HG03108 (cell line): Measurements from ENCODE around the gene ZC3H4.
"Not testable (repeated sequence)": the region's sequence is repeated elsewhere in the genome, so short reads cannot be mapped to it uniquely, and the experiment has no call there.

Source experiments
- ATAC-seq: cut with Tn5 transposase; IDR thresholded peaks from one replicate; pipeline ENCODE4 v1.9.1; 2021; ENCODE audit warnings: moderate library complexity; ENCODE audit not compliant: unreplicated experiment

ZC3H4 gene

DNA sequence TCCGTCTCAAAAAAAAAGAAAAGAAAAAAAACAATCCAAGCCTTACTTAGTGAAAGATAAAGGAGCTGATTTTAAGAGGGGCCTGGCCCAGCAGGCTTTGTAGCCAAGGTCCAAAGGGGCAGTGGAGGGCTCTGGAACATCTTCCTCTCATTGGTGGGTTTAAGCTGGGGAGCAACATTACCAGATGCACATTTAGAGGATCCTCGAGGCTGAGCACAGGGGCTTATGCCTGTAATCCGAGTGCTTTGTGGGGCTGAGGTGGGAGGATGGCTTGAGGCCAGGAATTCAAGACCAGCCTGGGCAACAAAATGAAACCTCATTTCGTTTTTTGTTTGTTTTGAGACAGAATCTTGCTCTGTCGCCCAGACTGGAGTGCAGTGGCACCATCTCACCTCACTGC, 57.2 kb downstream of the ZC3H4 start:
- no peak for ATAC-seq

DNA sequence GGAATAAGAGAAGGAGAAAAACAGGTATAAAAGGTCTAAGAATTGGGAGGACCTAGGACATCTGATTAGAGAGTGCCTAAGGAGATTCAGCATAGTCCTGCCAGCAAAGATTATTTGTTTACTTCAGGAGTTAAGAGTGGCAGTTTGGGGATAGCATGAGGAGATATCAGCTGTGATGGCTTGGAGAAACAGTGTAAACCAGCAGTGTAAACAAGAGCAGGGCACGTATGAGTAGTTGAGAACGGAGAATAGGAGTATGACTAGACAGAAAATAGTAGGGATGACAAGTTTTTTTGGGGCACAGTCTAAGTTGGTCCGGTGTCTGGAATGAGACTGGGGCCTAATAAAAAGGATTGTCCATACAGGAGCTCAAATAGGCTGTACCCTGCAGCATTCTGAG, 63.0 kb downstream of the ZC3H4 start:
- ATAC-seq: not testable (repeated sequence)

GRCh38 chr19:47049307-47049700, 64.3 kb downstream of the ZC3H4 start:
- ATAC-seq: no peak

GRCh38 chr19:47047763-47048405, 65.7 kb downstream of the ZC3H4 start:
- peak; percentile 45 for ATAC-seq

DNA sequence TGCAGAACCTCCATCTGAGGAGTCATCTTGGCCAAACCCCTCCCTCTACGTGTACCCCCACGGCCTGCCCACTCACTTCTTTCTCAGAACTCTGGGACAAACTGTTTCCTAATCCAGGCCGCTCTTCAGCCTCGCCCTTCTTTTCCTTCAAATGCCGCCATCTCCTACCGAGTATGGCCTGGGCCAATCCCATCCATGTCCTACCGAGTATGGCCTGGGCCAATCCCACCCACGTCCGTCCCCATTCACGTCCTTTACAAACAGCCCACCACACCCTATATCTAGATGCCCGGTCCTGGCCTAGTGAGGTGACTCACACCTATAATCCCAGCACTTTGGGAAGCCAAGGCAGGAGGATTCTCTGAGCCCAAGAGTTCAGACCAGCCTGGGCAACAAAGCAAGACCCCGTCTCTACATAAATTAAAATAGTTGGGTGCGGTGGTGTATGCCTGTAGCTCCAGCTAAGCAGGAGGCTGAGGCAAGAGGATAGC, 66.3 kb downstream of the ZC3H4 start:
- no peak for ATAC-seq

GRCh38 chr19:47045867-47046470, 67.6 kb downstream of the ZC3H4 start:
- ATAC-seq: no peak

DNA sequence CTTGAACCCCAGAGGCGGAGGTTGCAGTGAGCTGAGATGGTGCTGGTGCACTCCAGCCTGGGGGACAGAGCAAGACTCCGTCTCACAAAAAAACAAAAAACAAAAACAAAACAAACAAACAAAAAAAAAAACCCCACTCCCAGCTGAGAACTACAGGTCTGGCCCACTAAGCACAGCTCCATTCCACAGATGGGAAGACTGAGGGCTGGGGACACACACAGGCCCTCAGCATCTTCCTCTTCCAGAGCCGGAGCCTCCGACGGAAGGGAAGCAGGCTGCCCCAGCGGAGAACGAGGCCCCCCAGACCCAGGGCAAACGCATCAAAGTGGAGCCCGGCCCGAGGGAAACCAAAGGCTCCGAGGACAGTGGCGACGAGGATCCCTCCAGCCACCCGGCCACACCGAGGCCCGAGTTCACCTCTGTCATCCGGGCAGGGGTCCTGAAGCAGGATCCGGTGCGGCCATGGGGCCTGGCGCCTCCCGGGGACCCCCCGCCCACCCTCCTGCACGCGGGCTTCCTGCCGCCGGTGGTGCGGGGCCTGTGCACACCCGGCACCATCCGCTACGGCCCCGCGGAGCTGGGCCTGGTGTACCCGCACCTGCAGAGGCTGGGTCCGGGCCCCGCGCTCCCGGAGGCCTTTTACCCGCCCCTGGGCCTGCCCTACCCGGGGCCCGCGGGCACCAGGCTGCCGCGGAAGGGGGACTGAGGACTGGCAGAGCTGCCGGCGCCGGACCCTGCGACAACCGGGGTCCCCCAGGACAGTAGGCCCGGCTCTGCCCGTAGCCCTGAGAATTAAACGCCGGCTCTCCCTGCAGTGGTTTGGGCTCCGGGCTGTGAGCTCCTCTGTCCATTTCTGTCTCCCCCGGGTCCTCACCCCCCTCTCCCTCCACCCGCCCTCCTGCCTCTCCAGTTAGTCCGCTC, 68.4 kb downstream of the ZC3H4 start:
- ATAC-seq: no peak

DNA sequence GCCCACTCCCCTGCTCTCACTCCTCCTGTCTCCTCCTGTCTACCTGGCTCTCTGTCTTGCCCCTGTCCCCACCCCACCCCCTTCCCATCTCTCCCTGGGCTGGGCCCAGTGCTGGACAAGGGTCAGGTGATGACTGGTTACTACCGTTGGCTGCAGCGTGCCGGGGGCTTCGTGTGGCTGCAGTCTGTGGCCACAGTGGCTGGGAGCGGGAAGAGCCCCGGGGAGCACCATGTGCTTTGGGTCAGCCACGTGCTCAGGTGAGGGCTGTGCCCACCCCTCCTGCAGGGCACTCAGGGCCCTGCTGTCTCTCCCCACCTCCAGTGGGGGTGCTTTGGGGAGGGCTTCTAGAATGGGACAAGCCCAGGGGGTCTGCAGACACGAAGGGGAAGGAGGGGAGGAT, 72.7 kb downstream of the ZC3H4 start:
- ATAC-seq: no peak

GRCh38 chr19:47039239-47039874, 74.2 kb downstream of the ZC3H4 start:
- no peak for ATAC-seq

GRCh38 chr19:47037766-47038165, 75.8 kb downstream of the ZC3H4 start:
- ATAC-seq: no peak

DNA sequence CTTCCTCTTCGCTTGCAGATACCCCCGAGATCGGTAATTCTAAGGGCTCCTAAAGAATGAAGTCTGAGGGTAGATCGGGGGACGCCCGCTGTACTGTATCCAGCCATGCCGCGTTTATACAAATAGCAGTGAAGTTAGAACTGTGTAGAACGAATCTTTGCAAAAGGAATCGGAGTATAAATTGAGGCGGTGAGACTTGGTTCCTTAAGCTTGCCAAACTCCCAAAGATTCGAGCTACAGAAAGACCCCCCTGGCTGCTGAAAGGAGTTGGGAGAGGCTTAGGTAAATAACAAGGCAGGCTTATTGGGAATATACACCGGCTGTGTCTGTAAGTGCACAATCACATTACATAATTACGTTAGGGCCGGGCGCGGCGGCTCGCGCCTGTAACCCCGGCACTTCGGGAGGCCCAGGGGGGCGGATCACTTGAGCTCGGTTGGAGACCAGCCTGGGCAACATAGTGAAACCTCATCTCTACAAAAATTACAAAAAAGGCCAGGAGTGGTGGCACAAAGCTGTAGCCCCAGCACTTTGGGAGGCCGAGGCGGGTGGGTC, 77.4 kb downstream of the ZC3H4 start:
- peak; percentile 19 for ATAC-seq

DNA sequence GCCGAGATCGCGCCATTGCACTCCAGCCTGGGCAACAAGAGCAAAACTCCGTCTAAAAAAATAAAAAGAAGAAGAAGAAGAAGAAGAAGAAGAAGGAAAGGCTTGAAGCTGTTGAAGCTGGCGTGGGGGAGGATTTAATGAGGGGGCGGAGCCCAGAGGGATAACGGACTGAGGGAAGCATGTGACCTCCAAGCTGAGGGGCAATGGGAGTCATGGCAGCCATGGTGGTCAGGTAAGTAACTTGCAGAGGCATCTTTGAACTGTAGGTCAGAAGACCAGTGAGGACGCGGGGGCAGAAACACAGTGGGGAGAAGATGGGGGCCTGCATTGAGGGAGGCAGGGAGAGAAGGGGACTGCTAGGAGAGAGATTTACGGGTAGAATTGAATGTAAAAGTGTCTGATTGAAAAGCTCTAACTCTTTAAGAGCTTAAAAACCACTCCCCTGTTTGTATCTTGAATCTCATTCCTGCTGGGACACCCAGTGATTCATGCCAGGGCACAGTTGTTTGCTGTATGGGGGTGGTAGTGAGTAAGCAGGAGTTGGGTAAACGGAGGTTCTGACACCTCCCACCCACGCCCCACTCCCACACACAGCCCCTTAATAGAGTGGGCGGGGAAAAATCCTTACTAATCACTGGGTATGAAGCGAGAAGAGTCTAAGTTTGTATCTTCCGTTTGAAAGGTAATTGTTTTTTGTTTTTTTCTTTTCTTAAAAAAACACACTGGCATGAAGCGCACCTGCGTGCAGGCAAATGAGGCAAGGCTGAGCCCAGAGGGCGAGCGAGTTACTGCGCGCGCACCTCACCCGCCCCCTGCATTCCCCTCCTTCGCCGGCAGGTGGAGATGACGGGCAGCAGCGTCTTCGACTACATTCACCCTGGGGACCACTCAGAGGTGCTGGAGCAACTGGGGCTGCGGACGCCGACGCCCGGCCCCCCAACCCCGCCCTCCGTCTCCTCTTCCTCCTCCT, 78.2 kb downstream of the ZC3H4 start:
- peak; percentile 82 for ATAC-seq

GRCh38 chr19:47032171-47032811, 81.3 kb downstream of the ZC3H4 start:
- ATAC-seq: no peak

- no peak for ATAC-seq
Measured at GRCh38 chr19:47028195-47028601, 85.4 kb downstream of the ZC3H4 start.

DNA sequence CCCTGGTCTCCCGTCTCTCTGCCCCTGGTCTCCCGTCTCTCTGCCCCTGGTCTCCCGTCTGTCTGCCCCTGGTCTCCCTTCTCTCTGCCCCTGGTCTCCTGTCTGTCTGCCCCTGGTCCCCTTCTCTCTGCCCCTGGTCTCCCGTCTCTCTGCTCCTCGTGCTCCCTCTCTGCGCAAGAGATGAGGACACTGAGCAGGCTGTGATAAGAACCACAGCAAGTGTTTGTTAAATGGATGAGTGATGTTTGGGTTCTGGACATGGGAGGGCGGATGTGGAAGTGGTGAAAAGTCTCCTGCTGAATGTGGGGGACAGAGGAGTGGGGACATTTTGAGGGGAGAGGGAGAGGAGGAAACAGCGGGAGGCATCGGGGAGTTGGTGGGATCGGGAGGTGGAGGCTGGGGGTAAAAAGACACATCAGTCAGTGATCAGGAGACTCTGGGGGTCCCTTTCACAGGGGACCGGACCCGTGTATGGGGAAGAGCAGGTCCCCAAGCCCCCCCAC, 85.9 kb downstream of the ZC3H4 start:
- no peak for ATAC-seq

- ATAC-seq: no peak
Measured at GRCh38 chr19:47026889-47027288, 86.7 kb downstream of the ZC3H4 start.

GRCh38 chr19:47026156-47026555, 87.4 kb downstream of the ZC3H4 start:
- no peak for ATAC-seq

GRCh38 chr19:47024502-47024901, 89.1 kb downstream of the ZC3H4 start:
- ATAC-seq: no peak

DNA sequence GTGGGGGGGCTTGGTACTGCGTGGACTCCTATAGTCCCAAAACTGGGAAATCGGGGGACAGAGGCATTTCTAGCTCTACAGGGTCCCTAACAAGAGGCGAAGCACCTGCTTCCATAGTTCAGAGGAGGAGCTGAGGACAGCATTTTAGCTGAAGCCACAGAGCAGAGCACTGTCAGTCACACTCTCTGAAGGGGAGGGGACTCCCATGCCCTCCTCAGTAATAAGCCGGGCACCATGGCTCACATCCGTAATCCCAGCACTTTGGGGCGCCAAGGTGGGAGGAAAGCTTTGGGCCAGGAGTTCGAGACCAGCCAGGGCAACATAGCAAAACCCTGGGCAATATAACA, 90.2 kb downstream of the ZC3H4 start:
- ATAC-seq: no peak
